GM13977 (cell line): Measurements from ENCODE around the gene ACO1.
A peak's percentile ranks its signal among the peaks of the same experiment; 100 is the strongest.
"Not testable (repeated sequence)": the region's sequence is repeated elsewhere in the genome, so short reads cannot be mapped to it uniquely, and the experiment has no call there.

Source experiments
- DNase-seq: peaks from one replicate; pipeline ENCODE4 v3.0.0; 2012; ENCODE audit warnings: low spot score
- CTCF ChIP-seq: IDR thresholded peaks from 2 replicates; pipeline ENCODE4 v1.5.1; 2012; ENCODE audit warnings: mild to moderate bottlenecking, control low read depth; ENCODE audit not compliant: insufficient read depth; ENCODE audit errors: extremely low read depth, missing control alignments
- in situ Hi-C: fragments of 300-500 bp; cut with MboI; formaldehyde crosslinking; loops from one replicate; pipeline ENCODE4 v1.12.0; 2022; ENCODE audit warnings: low sequenced_read_pairs, low pct_unique_long_range_greater_than_20kb, mixed read lengths, inconsistent platforms; ENCODE audit not compliant: unreplicated experiment

ACO1 gene

GRCh38 chr9:32347571-32347970, 36.9 kb upstream of the ACO1 start:
- no peak for TF ChIP-seq CTCF
- no peak for DNase-seq
- in situ Hi-C loops = no loop called here

GRCh38 chr9:32348106-32348695, 36.2 kb upstream of the ACO1 start:
- no peak for DNase-seq
- no peak for TF ChIP-seq CTCF
- in situ Hi-C loops = no loop called here

- no peak for TF ChIP-seq CTCF
- in situ Hi-C loops = no loop called here
Observed at GRCh38 chr9:32349013-32349412, 35.4 kb upstream of the ACO1 start.

GRCh38 chr9:32350682-32351081, 33.8 kb upstream of the ACO1 start:
- no peak for TF ChIP-seq CTCF
- in situ Hi-C loops = no loop called here
- DNase-seq = no peak

More at GRCh38 chr9:32349013-32349412, 35.4 kb upstream of the ACO1 start:
- no peak for DNase-seq

GRCh38 chr9:32351845-32352244, 32.6 kb upstream of the ACO1 start:
- DNase-seq = no peak
- in situ Hi-C loops = no loop called here
- peak; percentile 10 for TF ChIP-seq CTCF

- DNase-seq, in situ Hi-C loops: not testable (repeated sequence)
Observed at GRCh38 chr9:32353476-32353875, 31.0 kb upstream of the ACO1 start.

- no peak for TF ChIP-seq CTCF
- in situ Hi-C loops = no loop called here
- no peak for DNase-seq
Observed at GRCh38 chr9:32359452-32359851, 25.0 kb upstream of the ACO1 start.
